GM18508 (cell line): Measurements from ENCODE around the gene GCN1.

Experiments used
- ATAC-seq: cut with Tn5 transposase; IDR thresholded peaks from one replicate; pipeline ENCODE4 v1.9.1; 2021; ENCODE audit warnings: moderate number of reproducible peaks; ENCODE audit not compliant: insufficient read depth, unreplicated experiment

The GCN1 gene

DNA sequence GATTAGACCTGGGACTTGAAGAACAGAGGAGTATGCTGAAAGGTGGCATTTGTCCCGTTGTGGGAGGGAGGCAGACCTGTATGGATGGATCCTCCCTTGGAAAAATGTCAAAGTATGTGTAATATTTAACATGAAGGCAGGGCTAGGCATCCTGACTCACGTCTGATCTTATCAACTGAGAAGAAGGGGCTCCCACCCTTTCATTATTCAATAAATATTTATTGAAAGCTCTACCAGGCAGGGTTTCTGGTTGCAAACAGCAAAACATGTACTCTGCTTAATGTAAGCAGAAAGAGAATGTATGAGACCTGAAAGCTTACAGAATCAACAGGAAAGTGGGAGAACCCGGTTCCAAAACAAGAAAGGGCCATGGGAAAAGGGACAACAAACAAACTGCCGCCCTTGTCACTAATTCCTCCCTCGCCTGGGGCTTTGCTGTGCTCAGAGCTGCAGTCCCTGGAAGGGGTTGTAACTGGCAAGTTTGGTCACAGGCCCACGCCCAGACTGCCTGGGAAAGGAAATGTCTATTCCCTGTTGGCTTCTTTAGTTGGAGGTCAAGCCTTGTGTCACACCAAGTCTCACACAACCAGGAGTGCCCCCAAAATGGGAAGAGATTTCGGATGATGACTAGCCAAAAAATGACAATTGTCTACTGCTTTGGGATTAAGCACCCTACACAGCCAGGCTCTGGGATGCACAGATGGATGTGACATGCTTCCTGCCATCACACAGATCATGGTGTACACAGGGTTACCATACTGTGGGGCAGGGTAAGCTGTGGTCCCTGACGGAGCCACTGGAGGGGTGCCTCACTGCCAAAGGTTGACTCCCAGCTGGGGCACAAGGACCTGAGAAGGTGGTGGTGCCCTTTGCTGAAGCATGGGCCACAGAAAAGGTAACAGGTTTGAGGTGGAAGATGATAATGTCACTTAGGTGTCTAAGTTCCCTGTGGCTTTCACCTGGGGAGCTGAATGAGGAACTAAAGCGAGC lies 114.8 kb downstream of the GCN1 start:
- no peak for ATAC-seq

DNA sequence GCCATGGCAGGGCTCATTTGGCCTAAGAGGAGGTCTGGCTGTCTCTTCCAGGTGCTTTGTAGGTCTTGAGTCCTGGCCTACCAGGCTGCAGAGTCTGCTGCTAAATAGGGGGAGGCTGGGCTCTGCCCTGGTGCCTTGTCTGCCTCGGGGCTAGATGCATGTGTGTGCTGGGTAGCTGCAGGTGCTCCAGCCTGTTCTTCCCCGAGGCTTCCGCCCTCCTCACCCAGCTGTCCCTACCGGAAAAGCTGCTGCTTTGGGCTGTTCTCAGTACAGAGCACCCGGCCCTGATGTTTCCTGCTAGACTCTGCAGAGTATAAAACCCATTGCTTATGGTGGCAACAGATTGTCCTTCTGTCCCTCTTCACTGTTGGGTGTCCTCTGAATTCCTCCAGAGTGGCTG lies 115.6 kb downstream of the GCN1 start:
- no peak for ATAC-seq

DNA sequence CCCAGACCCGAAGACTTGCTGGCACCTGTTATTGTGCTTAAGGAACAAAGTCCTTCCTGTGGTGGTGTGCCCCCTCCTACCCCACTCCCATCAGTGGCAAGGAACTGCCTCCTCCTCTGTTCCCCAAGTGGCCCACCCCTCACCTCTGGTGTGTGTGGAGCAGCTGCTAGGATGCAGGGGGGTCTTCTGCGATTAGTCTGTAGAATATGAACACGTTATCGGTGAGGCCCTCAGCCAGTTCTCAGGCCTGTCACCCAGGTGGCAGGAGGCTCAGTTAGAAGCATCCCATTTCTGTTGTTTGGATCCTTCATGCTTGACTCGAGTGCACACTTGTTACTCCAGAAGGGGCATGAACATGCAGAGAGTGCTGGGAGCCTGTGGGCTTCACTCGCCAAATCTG lies 117.3 kb downstream of the GCN1 start:
- no peak for ATAC-seq
